Measurements from ENCODE around the gene CORO6. TPM values are rescaled to one million over a fixed set of nuclear protein-coding genes. Genes with fewer than 3 reads are reported as not detected.

The CORO6 gene
- total and polyA plus RNA-seq, 4 donors, result 0.23 to 3.0 (median 0.59) TPM

GRCh38 chr17:29576214-29577000 lies 46.3 kb downstream of the CORO6 start:
- peaks cover 0 to 21% (median 6%) of the 10 kb centered on the region in 4 donors for H3K36me3 ChIP-seq (ENCODE audit: control insufficient read depth in 4 of 4, insufficient read depth in 3 of 4, low read depth in 1 of 4, low read length in 3 of 4)
- H3K4me1 ChIP-seq (ENCODE audit: control insufficient read depth in 4 of 4, insufficient read depth in 4 of 4, low read length in 3 of 4), result peaks cover 21 to 40% (median 35%) of the 10 kb centered on the region in 4 donors
- WGBS, result 97% methylated on average over 37 of the region's 37 CpGs
- H3K9ac ChIP-seq (ENCODE audit: low read depth in 1 of 2, low read length in 2 of 2), result no peak overlapping the region
- H3K27ac ChIP-seq (ENCODE audit: low read depth in 1 of 2, low read length in 2 of 2), result no peak overlapping the region
- DNase-seq (ENCODE audit: low spot score), result no peak
- H3K9me3 ChIP-seq (ENCODE audit: control insufficient read depth in 4 of 4, low read length in 3 of 4), result no peaks in the 10 kb centered on the region
- no peak overlapping the region for H3K4me3 ChIP-seq (ENCODE audit: low read depth in 1 of 3, low read length in 3 of 3)
- TF ChIP-seq MAX (IDR thresholded peaks at IDR 0.05) (no peak), REST (IDR thresholded peaks at IDR 0.05) (no peak), JUND (IDR thresholded peaks at IDR 0.05) (no peak), RXRA (IDR thresholded peaks at IDR 0.05) (no peak), EGR1 (IDR thresholded peaks at IDR 0.05; ENCODE audit: low read depth in 2 of 2) (no peak), FOXA2 (IDR thresholded peaks at IDR 0.05) (no peak), NR2F2 (IDR thresholded peaks at IDR 0.05) (no peak)
- no peaks in the 10 kb centered on the region for H3K27me3 ChIP-seq (ENCODE audit: control insufficient read depth in 4 of 4, insufficient read depth in 4 of 4, low read length in 3 of 4)

GRCh38 chr17:29575511-29576213 lies 47.0 kb downstream of the CORO6 start:
- 95% methylated on average over 28 of the region's 28 CpGs for WGBS
- Histone ChIP-seq H3K4me1 (ENCODE audit: control insufficient read depth in 4 of 4, insufficient read depth in 4 of 4, low read length in 3 of 4) (peaks cover 21 to 46% (median 36%) of the 10 kb centered on the region in 4 donors), H3K27me3 (ENCODE audit: control insufficient read depth in 4 of 4, insufficient read depth in 4 of 4, low read length in 3 of 4) (no peaks in the 10 kb centered on the region), H3K36me3 (ENCODE audit: control insufficient read depth in 4 of 4, insufficient read depth in 3 of 4, low read depth in 1 of 4, low read length in 3 of 4) (peaks cover 0 to 21% (median 6%) of the 10 kb centered on the region in 4 donors), H3K9me3 (ENCODE audit: control insufficient read depth in 4 of 4, low read length in 3 of 4) (no peaks in the 10 kb centered on the region), H3K4me3 (ENCODE audit: low read depth in 1 of 3, low read length in 3 of 3) (no peak overlapping the region), H3K27ac (ENCODE audit: low read depth in 1 of 2, low read length in 2 of 2) (no peak overlapping the region), H3K9ac (ENCODE audit: low read depth in 1 of 2, low read length in 2 of 2) (no peak overlapping the region)
- no peak for TF ChIP-seq JUND (IDR thresholded peaks at IDR 0.05)
- no peak for TF ChIP-seq RXRA (IDR thresholded peaks at IDR 0.05)
- TF ChIP-seq NR2F2 (IDR thresholded peaks at IDR 0.05), result no peak
- TF ChIP-seq REST (IDR thresholded peaks at IDR 0.05), result no peak
- TF ChIP-seq YY1 (IDR thresholded peaks at IDR 0.05), result no peak
- TF ChIP-seq MAX (IDR thresholded peaks at IDR 0.05), result no peak
- TF ChIP-seq ATF3 (IDR thresholded peaks at IDR 0.05), result no peak
- TF ChIP-seq GABPA (IDR thresholded peaks at IDR 0.05 in 1 of 2, conservative IDR thresholded peaks at IDR 0.05 in 1 of 2), result no peak
- TF ChIP-seq HNF4G (IDR thresholded peaks at IDR 0.05), result no peak
- TF ChIP-seq SP1 (IDR thresholded peaks at IDR 0.05), result no peak
- TF ChIP-seq CTCF (IDR thresholded peaks at IDR 0.05; ENCODE audit: low read depth, low read length, missing input control), result no peak
- no peak for TF ChIP-seq FOXA2 (IDR thresholded peaks at IDR 0.05)
- TF ChIP-seq TAF1 (conservative IDR thresholded peaks at IDR 0.05), result no peak
- TF ChIP-seq RAD21 (IDR thresholded peaks at IDR 0.05), result no peak
- TF ChIP-seq FOXA1 (IDR thresholded peaks at IDR 0.05), result no peak
- TF ChIP-seq HNF4A (conservative IDR thresholded peaks at IDR 0.05), result no peak
- no peak for DNase-seq (ENCODE audit: low spot score)
